Stimulated activated CD8-positive, alpha-beta memory T cell treated with anti-CD3 and anti-CD28 coated beads, Interleukin-2, amount 100 ng/mL, for 1 hour (primary cell): Measurements from ENCODE around the gene PLEKHH2.

ENCODE experiments used
- DNase-seq, 2 donors: peaks; one replicate each; pipeline ENCODE4 v3.0.0-alpha.2; 2020; ENCODE audit warnings: low read depth in 2 of 2

PLEKHH2 gene

GRCh38 chr2:43762286-43762685, 125.2 kb downstream of the PLEKHH2 start:
- DNase-seq = no peak

DNA sequence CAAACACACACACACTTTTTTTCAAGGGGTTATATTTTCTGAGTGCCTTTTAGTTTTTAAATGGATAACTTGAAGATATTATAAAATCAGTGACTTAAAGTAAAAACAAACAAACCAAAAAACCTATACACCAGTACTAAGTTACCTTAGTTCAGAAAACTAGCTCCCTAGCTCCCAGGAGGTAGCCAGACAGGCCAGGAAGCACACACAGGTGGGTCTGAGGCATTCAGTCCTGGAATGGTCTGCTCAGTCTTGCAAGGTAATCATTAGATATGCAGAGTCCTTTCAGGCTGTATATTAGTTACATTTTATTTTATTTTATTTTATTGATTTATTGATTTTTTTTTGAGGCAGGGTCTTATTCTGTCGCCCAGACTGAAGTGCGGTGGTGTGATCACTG, 126.0 kb downstream of the PLEKHH2 start:
- DNase-seq = no peak

DNA sequence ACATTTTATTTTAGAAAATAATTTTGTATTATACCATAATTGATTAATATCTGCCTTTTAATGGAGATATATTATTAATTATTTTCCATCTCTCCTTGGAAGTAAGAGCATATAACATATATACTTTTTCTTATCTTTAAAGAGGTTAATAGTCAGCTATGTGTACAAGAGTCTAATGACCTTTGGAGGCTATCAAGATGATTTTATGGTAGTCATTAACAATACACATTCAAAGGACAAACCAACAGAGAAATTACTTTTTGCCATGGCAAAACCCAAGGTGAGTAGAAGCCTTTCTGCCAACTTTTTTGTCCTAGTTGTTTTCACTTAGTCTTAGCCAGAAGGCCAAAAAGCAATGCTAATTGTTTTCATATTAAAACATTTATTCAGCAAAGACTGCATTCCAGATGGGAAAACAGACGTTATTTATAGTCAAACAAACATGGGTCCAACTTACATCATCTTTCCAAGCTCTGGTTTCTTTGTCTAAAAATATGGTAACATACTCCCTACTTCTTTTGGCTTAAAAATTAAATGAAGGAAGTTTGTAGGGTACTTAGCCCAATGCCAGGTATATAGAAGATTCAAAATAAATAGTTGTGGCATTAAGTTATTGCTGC, 127.1 kb downstream of the PLEKHH2 start:
- DNase-seq = no peak

GRCh38 chr2:43766006-43766405, 128.9 kb downstream of the PLEKHH2 start:
- DNase-seq = no peak

DNA sequence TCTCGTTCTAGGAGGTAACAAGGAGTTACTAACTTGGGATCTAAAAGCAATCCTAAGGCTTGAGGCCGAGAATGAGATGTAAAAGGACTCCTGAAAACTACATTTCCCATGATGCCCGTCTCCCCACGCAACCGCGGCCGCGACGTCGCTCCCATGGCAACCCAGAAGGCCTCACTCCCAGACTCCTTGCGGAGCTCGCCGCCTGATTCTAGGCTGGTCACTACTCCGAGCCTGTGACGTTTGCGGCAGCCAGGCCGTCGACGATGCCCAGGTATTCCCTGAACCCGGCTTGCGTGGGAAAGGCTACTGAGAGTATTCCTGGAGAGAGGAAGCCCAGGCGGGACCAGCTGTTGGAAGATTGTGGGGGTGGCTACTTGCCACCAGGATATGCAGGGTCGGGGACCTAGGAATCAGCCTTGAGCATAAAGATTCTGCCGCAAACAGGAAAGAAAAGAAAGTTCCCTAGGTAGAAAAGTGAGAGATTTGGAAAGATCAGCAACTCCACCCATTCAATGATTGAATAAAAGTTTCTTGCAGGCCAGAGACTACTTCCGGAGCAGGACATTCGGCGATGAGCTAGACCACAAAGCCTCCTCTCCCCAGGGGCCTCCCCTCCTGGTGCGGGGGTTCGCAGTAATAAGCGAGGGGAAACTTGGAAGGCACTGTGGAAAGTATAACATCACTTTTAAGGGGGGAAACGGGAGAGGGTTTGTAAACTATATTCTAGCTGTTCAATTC, 137.0 kb downstream of the PLEKHH2 start, which contains the start of gene DYNC2LI1:
Gene DYNC2LI1, plus strand, starts transcription at position 164 of the 738 bp plus-strand sequence. Its CDS starts 100 bp downstream, at position 264.
- DNase-seq = peak; percentile 45 to 59

DNA sequence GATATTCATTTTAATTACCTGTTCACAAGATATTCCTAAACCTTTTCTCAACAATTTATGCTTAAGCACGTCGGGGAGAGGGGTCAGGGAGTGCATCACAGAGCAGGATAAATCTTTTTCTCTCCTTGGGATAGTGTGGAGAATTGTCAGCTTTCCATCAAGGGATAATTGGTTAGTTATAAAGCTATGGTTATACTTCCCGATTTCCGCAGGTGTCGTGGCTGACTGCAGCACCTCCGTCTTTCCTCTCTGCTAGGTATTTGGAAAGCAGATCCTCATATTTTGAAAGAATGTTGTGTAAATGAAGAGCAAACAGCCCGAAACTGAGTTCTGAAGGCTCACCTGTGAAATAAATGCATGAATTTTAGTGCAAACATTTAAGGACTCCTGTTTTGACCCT, 137.6 kb downstream of the PLEKHH2 start:
- DNase-seq = no peak

- DNase-seq = no peak
Measured at GRCh38 chr2:43776324-43776723, 139.3 kb downstream of the PLEKHH2 start.

DNA sequence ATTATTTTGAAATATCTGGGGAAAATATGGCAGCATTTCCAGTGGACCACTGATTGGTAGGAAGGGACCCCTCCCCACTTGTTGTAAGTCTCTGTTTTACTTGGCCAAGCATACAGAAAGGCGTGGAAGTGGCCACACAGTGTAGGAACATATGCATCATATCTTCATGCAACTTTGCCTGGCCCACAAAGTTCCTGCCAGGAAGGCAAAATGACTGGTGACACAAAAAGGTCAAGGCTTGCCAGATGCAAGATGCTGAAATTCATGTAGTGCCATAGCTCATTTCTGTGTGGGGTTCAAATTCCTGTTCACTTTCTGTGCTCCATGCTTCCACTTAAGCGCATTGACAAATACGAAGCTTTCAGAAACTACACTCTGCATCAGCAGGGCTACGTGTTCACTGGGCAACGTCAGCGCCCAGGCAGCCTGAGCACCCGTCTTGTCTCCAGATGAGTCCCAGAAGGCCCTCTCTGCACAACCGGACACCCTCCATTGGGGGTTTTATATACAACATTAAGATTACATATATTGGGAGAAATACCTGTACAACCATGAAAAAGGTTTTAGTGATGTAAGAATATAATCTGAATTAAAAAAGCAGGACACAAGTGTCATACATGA, 140.4 kb downstream of the PLEKHH2 start:
- DNase-seq = no peak

DNA sequence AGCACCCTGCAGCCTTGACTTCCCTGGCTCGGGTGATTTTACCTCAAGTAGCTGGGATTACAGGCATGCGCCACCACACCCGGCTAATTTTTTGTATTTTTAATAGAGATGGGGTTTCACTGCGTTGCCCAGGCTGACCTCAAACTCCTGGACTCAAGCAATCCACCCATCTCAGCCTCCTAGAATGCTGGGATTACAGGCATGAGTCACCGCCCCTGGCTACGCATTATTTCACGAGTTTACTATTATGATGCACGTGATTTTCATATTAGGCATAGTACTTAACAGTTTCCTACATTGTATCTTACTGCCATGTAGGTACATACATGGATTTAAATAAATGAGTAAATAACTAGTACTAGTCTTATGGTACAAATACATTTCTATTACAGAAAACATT, 141.2 kb downstream of the PLEKHH2 start:
- no peak for DNase-seq

GRCh38 chr2:43787895-43788294, 150.8 kb downstream of the PLEKHH2 start:
- DNase-seq = no peak

DNA sequence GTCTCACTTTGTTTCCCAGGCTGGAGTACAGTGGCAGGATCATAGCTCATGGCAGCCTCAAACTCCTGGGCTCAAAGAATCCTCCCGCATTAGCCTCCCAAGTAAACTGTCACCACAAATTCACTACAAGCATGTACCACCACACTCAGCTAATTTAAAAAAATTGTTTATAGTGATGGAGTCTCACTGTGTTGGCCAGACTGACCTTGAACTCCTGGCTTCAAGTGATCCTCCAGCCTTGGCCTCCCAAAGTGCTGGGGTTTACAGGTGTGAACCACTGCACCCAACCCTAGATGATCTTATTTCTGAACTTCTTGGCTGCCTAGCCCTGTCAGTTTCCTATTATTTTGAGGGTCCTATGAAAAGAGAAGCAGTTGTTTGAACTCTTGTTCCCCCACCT, 151.6 kb downstream of the PLEKHH2 start:
- no peak for DNase-seq

DNA sequence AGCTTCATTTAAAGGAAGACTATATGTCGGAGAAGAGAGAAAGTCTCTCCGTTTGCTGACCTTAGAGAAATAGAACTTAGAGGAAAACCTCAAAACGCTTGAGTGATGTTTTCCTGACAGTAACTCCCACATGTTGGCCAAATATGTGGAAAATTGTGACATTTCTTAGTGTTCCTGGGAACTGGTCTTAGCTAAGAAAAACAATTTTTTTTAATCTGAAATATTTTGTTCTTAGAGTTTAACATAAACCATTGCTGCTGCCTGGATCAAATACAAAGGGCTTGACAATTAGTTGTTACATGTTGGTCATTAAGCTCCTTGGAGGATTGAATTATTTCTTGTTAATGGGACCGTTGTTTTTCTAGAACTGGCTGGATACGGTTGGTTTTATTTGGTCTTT, 153.1 kb downstream of the PLEKHH2 start:
- DNase-seq = no peak

GRCh38 chr2:43791035-43791765, 154.1 kb downstream of the PLEKHH2 start:
- DNase-seq = no peak

GRCh38 chr2:43792653-43793052, 155.6 kb downstream of the PLEKHH2 start:
- DNase-seq = no peak

- DNase-seq = no peak
Measured at GRCh38 chr2:43794956-43795355, 157.9 kb downstream of the PLEKHH2 start.

DNA sequence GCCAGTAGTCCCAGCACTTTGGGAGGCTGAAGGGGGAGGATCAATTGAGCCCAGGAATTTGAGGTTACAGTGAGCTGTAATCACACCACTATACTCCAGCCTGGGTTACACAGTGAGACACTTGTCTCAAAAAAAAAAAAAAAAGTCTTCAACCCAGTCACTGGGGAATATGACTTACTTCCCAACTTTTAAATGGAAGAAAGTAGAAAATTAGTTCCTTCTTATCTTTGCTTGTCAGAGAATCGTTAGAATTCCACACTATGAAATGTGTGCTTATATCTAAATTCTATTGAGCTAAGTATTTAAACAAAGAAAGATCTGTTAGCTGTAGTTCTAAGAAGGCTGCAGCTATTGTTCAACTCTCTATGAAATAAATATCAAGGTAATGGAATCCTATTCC, 159.1 kb downstream of the PLEKHH2 start:
- no peak for DNase-seq

DNA sequence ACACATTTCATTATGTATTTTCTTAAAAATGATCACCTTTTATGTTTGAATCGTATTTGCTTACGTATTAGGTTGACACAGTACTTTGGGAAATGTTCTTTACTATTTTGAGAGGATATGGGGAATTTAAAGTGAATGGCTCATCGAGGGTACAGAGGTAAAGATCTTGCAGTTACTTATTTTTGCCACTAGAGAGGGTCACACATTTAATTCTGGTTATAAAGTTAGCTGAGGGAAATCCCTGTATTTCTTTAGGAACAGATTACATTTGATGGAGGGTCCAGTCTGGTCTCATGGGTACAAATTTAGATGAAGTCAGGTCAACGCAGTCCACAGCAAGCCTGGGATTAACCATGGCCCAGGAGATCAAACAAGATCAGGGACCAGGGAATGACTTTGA, 161.2 kb downstream of the PLEKHH2 start:
- DNase-seq = no peak

- DNase-seq = no peak
Measured at GRCh38 chr2:43800894-43801293, 163.8 kb downstream of the PLEKHH2 start.

GRCh38 chr2:43802135-43802534, 165.1 kb downstream of the PLEKHH2 start:
- DNase-seq = no peak

DNA sequence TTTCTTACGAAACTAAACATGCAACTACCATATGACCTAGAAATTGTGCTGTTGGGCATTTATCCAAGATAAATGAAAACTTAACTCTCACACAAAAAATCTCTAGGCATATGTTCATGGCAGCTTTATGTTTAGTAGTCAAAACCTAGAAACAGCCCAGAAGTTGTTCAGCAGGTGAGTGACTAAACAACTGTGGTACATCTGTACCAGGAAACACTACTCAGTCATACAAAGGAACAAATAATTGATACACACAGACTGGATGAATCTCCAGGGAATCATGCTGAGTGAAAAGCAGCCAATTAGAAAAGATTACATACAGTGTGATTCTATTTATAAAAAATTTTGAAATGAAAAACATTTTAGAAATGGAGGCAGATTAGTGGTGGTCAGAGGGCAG, 166.1 kb downstream of the PLEKHH2 start:
- no peak for DNase-seq

- no peak for DNase-seq
Measured at GRCh38 chr2:43806719-43807031, 169.6 kb downstream of the PLEKHH2 start.

- DNase-seq = no peak
Measured at GRCh38 chr2:43810452-43810851, 173.4 kb downstream of the PLEKHH2 start.

GRCh38 chr2:43810888-43811287, 173.8 kb downstream of the PLEKHH2 start:
- no peak for DNase-seq
